Mesodermal cell (in vitro differentiated cells): ENCODE results near the gene PRDM16.
"Not testable (repeated sequence)": the region's sequence is repeated elsewhere in the genome, so short reads cannot be mapped to it uniquely, and the experiment has no call there.

Source experiments
- H3K27ac ChIP-seq: 2 replicates; pipeline ENCODE4 v1.7.0; 2013; ENCODE audit warnings: mild to moderate bottlenecking, low read depth, low read length, moderate library complexity; ENCODE audit not compliant: severe bottlenecking
- H3K36me3 ChIP-seq: 2 replicates; pipeline ENCODE4 v1.7.1; 2013; ENCODE audit warnings: mild to moderate bottlenecking, low read length, moderate library complexity; ENCODE audit not compliant: control insufficient read depth, insufficient read depth
- H3K4me1 ChIP-seq: one replicate; pipeline ENCODE4 v1.7.1; 2013; ENCODE audit warnings: mild to moderate bottlenecking, low read length; ENCODE audit not compliant: insufficient read depth, control insufficient read depth, poor library complexity, severe bottlenecking
- H3K4me3 ChIP-seq: 2 replicates; pipeline ENCODE4 v1.7.0; 2013; ENCODE audit warnings: low read length, control low read depth, mild to moderate bottlenecking; ENCODE audit not compliant: insufficient read depth, poor library complexity, severe bottlenecking; ENCODE audit errors: extremely low read depth
- H3K9me3 ChIP-seq: 2 replicates; pipeline ENCODE4 v1.7.1; 2013; ENCODE audit warnings: mild to moderate bottlenecking, low read length, moderate library complexity; ENCODE audit not compliant: control insufficient read depth
- WGBS, 2 experiments: methylation state at CpG; one replicate each; pipeline ENCODE4 v1.1.5; 2013; ENCODE audit warnings: missing lambda C conversion rate in 2 of 2; ENCODE audit not compliant: insufficient coverage in 2 of 2; 5-methylcytosine and 5-hydroxymethylcytosine counted together

PRDM16 gene

GRCh38 chr1:3235496-3235895 lies 166.5 kb downstream of the PRDM16 start:
- H3K9me3 ChIP-seq = no peaks in the 10 kb centered on the region
- 77 to 92% methylated on average over 5 to 12 of the region's 15 CpGs for WGBS, 2 experiments
- no peaks in the 10 kb centered on the region for H3K4me1 ChIP-seq
- no peak overlapping the region for H3K4me3 ChIP-seq
- H3K36me3 ChIP-seq = no peaks in the 10 kb centered on the region
- H3K27ac ChIP-seq = no peak overlapping the region

DNA sequence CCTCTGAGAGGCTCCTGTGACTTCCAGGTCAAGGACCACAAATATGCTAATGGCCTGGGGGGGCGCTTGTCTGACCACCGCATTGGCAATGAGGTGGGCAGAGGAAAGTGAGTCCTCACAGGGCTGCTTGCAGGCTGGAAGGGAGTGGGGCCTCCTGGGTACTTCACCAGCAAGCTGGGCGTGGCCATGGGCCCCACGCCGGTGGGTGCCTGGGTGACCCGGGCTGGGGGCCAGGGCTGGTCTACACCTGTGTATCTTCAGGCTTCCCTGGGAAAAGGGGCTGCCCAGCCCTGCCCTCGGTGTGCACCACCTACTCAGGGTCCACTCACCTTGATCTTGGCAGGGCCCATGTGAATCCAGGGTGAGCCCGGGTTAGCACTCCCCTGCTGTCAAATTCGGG lies 167.4 kb downstream of the PRDM16 start:
- Histone ChIP-seq H3K4me1 (no peaks in the 10 kb centered on the region), H3K4me3 (no peak overlapping the region), H3K9me3 (no peaks in the 10 kb centered on the region), H3K36me3 (no peaks in the 10 kb centered on the region), H3K27ac (no peak overlapping the region)
- whole genome bisulfite sequencing, 2 experiments = 90 to 94% methylated on average over 7 to 9 of the region's 9 CpGs

DNA sequence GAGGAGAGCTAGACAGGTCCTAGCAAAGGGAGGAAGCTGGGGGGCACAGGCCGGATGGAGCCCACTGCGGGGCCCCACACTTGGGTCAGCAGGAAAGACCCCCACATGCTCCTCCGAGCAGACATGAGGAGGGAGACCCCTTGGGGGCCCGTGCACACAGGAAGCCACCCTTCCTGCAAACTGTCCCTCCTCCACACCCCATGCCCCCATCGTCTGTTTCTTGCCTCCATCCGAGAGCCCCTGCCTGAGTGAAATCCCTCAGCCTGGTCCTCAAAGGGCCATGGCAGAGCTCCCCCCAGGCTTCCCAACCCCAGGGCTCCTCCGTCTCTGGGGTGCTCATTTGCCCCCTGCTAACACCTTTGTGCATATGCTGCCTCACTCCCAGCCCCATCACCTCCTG lies 168.0 kb downstream of the PRDM16 start:
- Histone ChIP-seq H3K9me3 (no peaks in the 10 kb centered on the region), H3K4me1 (no peaks in the 10 kb centered on the region), H3K36me3 (no peaks in the 10 kb centered on the region), H3K27ac (no peak overlapping the region), H3K4me3 (no peak overlapping the region)
- 80 to 100% methylated on average over 1 to 4 of the region's 7 CpGs for WGBS, 2 experiments

GRCh38 chr1:3237570-3237969 lies 168.6 kb downstream of the PRDM16 start:
- no peaks in the 10 kb centered on the region for H3K9me3 ChIP-seq
- no peaks in the 10 kb centered on the region for H3K4me1 ChIP-seq
- no peak overlapping the region for H3K27ac ChIP-seq
- no peak overlapping the region for H3K4me3 ChIP-seq
- WGBS, 2 experiments = 93 to 97% methylated on average over 12 to 15 of the region's 15 CpGs
- no peaks in the 10 kb centered on the region for H3K36me3 ChIP-seq

GRCh38 chr1:3237994-3238702 lies 169.1 kb downstream of the PRDM16 start:
- no peaks in the 10 kb centered on the region for H3K4me1 ChIP-seq
- no peaks in the 10 kb centered on the region for H3K36me3 ChIP-seq
- no peaks in the 10 kb centered on the region for H3K9me3 ChIP-seq
- WGBS, 2 experiments = 91 to 94% methylated on average over 25 to 27 of the region's 28 CpGs
- no peak overlapping the region for H3K27ac ChIP-seq
- H3K4me3 ChIP-seq = no peak overlapping the region

DNA sequence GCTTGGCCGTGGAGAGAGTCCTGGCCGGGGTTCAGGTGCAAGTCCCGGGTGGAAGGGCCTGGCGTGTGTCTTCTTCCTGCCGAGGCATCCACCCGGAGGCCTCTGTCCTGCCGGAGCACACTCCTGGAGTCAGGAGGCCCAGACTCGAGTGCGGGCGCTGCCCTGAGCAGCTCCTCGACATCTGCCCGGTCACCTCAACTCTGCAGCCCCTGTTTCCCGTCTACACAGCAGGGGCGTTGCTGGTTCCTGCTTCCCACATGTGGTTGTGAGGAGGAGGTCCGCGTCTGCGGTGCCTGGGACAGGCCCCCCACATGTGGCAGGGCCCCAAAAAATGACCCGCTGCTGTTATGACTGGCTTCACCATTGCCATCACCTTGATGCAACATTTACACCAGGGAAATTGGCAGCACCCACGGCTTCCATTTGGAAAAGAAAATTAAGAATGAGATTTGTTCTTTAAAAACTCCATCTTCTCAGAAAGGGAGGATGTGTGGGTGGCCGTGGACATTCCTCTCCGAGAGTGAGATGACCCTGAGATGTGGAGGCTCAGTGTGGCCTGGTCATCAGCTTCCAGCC lies 169.8 kb downstream of the PRDM16 start:
- no peaks in the 10 kb centered on the region for H3K36me3 ChIP-seq
- no peaks in the 10 kb centered on the region for H3K4me1 ChIP-seq
- WGBS, 2 experiments = 90 to 99% methylated on average over 15 to 17 of the region's 21 CpGs
- H3K27ac ChIP-seq = no peak overlapping the region
- H3K9me3 ChIP-seq = no peaks in the 10 kb centered on the region
- no peak overlapping the region for H3K4me3 ChIP-seq

- not testable (repeated sequence) for H3K36me3 ChIP-seq, H3K4me1 ChIP-seq, H3K4me3 ChIP-seq, H3K9me3 ChIP-seq, H3K27ac ChIP-seq
- WGBS, 2 experiments = 100% methylated on average over 2 to 3 of the region's 3 CpGs
Observed at GRCh38 chr1:3239991-3240390, 171.0 kb downstream of the PRDM16 start.

DNA sequence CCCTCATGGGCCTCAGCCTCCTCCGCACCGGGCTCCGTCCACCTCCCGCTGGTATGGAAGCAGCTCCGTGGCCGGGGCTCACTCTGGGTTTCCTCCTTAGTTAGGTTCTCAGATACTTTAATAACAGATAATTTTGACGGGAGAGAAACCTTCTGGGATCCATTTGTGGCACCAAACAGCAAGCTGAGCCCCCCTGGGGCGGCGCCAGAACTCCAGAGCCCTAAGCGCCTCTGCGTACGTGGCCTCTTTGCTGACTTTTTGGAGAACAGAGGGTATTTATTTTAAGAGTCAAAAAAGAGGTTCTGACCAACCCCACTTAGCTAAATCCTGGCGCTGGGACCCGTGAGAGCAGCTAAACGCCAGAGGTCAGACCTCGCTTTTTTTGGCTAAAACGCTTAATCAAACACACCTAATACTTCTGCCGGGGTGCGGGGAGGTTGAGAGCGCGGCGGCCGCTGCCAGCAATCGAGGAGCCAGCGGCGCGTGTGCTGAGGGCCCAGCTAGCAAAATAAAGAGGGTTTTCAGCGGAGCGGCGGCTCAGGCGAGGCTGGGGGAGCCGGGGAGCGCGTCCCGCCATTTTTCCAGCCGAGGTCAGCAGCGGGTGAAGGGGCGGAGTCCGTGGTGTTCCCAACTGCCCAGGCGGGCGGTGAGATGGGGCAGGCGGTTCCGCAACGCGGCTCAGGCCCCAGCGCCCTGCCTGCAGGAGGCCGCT lies 171.7 kb downstream of the PRDM16 start:
- H3K27ac ChIP-seq = no peak overlapping the region
- 90% methylated on average over 40 to 44 of the region's 47 CpGs for WGBS, 2 experiments
- no peaks in the 10 kb centered on the region for H3K9me3 ChIP-seq
- H3K4me3 ChIP-seq = no peak overlapping the region
- H3K4me1 ChIP-seq = no peaks in the 10 kb centered on the region
- H3K36me3 ChIP-seq = no peaks in the 10 kb centered on the region

DNA sequence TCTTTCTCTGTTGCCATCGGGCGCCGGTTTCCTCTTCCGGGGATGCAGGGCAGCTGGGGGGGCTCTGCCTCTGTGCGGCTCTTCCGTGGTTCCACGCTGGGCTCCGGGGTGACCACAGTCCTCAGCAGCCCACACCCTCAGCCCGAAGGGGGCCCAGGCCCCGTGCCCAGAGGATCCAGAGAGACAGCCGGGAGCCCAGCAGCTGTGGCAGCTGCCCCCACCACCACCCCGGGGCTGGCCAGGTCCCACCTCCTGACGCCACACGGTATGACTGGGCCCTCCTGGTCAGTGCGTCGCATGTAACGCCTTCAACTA lies 172.2 kb downstream of the PRDM16 start:
- no peaks in the 10 kb centered on the region for H3K36me3 ChIP-seq
- WGBS, 2 experiments = 91 to 94% methylated on average over 14 of the region's 17 CpGs
- H3K27ac ChIP-seq = no peak overlapping the region
- H3K4me1 ChIP-seq = no peaks in the 10 kb centered on the region
- no peaks in the 10 kb centered on the region for H3K9me3 ChIP-seq
- no peak overlapping the region for H3K4me3 ChIP-seq

DNA sequence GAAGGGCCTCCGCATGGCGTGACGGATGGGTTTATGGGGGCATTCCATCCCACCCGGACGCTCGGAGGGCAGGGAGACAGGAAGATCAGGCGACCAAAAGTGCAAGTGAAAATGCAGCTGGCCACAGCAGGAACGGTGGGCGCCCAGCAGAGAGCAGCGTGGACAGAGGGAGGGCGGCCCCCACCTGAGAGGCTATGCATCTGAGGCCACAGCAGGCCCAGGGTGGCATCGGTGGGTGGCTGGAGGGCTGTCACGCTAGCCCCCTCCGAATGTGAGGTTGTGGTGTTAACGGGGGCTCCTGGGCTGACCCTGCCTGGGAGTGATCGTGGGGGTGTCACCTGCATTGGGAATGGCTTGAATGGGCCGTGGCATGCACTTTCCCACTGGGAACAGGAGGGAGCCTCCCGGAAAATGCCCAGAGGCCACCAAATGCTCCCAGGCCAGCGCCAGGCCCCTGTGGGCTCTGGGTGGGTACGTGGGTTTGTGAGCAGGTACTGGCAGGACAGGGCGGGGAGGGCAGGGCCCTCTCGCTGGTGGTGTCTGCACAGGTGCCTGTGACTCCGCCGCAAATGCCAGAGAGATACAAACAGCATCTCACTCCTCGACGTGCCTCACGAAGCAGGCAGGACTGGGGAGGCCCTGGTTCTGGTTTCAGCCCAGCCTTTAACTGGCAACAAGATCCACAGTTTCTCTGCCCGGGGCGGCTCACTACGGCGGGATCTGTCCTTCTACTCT lies 172.8 kb downstream of the PRDM16 start:
- WGBS, 2 experiments = 91 to 96% methylated on average over 27 to 31 of the region's 31 CpGs

More for the DNA sequence above, 172.8 kb downstream of the PRDM16 start:
- Histone ChIP-seq H3K4me1 (no peaks in the 10 kb centered on the region), H3K36me3 (no peaks in the 10 kb centered on the region), H3K27ac (no peak overlapping the region), H3K4me3 (no peak overlapping the region), H3K9me3 (no peaks in the 10 kb centered on the region)
